Activated CD4-positive, alpha-beta T cell treated with anti-CD3 and anti-CD28 coated beads for 36 hours (primary cell): Measurements from ENCODE around the gene CDK5R1. TPM values are rescaled to one million over a fixed set of nuclear protein-coding genes. Genes with fewer than 3 reads are reported as not detected.

Experiments
- ATAC-seq: fragments of 200-7000 bp; cut with Tn5 transposase; one replicate; pipeline ENCODE4 v1.10.0; 2021; ENCODE audit warnings: mild to moderate bottlenecking, moderate library complexity
- CTCF ChIA-PET: fragments of 350-600 bp; sonication (Branson Sonifier 250); formaldehyde crosslinking; loops from one replicate; lab custom pipeline; 2021; ENCODE audit warnings: antibody characterized with exemption; lab: Charles Lee
- POLR2A ChIA-PET: fragments of 350-600 bp; sonication (Branson Sonifier 250); formaldehyde crosslinking; loops from one replicate; lab custom pipeline; 2021; ENCODE audit warnings: antibody characterized with exemption, inconsistent platforms; lab: Charles Lee
- DNase-seq: peaks from one replicate; pipeline ENCODE4 v3.0.0-alpha.2; 2020
- H3K27ac Mint-ChIP-seq: one replicate; pipeline ENCODE4 v1.8.0; 2021; ENCODE audit warnings: mixed read lengths
- H3K27me3 Mint-ChIP-seq: one replicate; pipeline ENCODE4 v1.8.0; 2021; ENCODE audit warnings: mixed read lengths
- H3K36me3 Mint-ChIP-seq: one replicate; pipeline ENCODE4 v1.8.0; 2021; ENCODE audit warnings: low read depth, mixed read lengths
- H3K4me1 Mint-ChIP-seq: one replicate; pipeline ENCODE4 v1.8.0; 2021; ENCODE audit warnings: mixed read lengths
- H3K4me3 Mint-ChIP-seq: one replicate; pipeline ENCODE4 v1.8.0; 2021; ENCODE audit warnings: mild to moderate bottlenecking, moderate library complexity, mixed read lengths
- H3K9me3 Mint-ChIP-seq: one replicate; pipeline ENCODE4 v1.8.0; 2021; ENCODE audit warnings: low read depth, mixed read lengths
- intact Hi-C, 2 experiments: fragments of 100-400 bp; cut with DNase I in 1 of 2; cut with micrococcal nuclease in 1 of 2; formaldehyde crosslinking; loops; one replicate each; pipeline versions ENCODE4 v1.14.2 to v1.15.1; 2022 to 2024; cut with DNase I, micrococcal nuclease
- total RNA-seq, 2 experiments: library from RNA; stranded (reverse); gene quantifications; one replicate each; pipeline ENCODE4 v1.2.3, GENCODE V29; 2021

The CDK5R1 gene
- total RNA-seq, 2 experiments from 2014 or later, result 15.3 to 15.4 TPM

GRCh38 chr17:32491371-32492263, 4.8 kb downstream of the CDK5R1 start:
- peaks cover 36% of the 10 kb centered on the region for H3K36me3 Mint-ChIP-seq
- ATAC-seq (peak; percentile 32), DNase-seq (peak; percentile 73)
- H3K4me1 Mint-ChIP-seq, result peaks cover 65% of the 10 kb centered on the region
- H3K4me3 Mint-ChIP-seq, result peak overlapping the region; percentile 96
- H3K9me3 Mint-ChIP-seq, result no peaks in the 10 kb centered on the region
- H3K27ac Mint-ChIP-seq, result peak overlapping the region; percentile 91
- H3K27me3 Mint-ChIP-seq, result no peaks in the 10 kb centered on the region
- POLR2A ChIA-PET, result interaction anchor here (0.6 to 1.3 kb wide), 5 partner anchors 9 to 559 kb away, joined by 3 to 9 read pairs (median 3); no protein-coding TSS in a partner anchor
- intact Hi-C loops, result loop anchor here in 1 of 2 experiments (2.0 kb wide), 1 partner anchor 29 kb away; no protein-coding TSS in a partner anchor
- CTCF ChIA-PET, result interaction anchor here (0.6 to 2.0 kb wide), 13 partner anchors 8 to 1195 kb away, joined by 3 to 7 read pairs (median 3); partner anchors contain the start of gene PSMD11

DNA sequence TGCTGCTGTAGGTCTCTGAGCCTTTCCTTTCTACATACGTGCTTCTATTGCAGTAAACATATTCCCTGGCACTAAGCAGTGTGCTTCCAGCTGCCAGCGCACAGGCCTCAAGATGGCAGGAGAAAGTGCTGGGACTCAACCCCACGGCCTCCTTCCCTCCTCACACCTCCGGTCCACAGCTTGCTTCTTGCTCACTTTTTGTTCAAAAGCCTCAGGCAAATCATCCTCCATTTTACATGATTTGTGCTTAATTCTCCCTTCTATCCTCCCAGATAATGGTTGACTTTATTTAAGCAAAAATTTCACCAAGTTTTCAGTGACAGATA, 5.4 kb downstream of the CDK5R1 start:
- ATAC-seq (peak; percentile 3), DNase-seq (no peak)
- CTCF ChIA-PET, result interaction anchor here (0.6 to 2.0 kb wide), 8 partner anchors 9 to 1194 kb away, joined by 3 to 7 read pairs (median 3); partner anchors contain the start of gene PSMD11
- Mint-ChIP-seq H3K4me3 (peak overlapping the region; percentile 96), H3K4me1 (peaks cover 65% of the 10 kb centered on the region), H3K9me3 (no peaks in the 10 kb centered on the region), H3K27me3 (no peaks in the 10 kb centered on the region), H3K36me3 (peaks cover 36% of the 10 kb centered on the region), H3K27ac (peak overlapping the region; percentile 91)
- POLR2A ChIA-PET, result interaction anchor here (0.6 to 1.3 kb wide), 5 partner anchors 8 to 560 kb away, joined by 3 to 9 read pairs (median 3); no protein-coding TSS in a partner anchor
- intact Hi-C loops, result no loop called here

- POLR2A ChIA-PET, result interaction anchor here (0.7 to 1.3 kb wide), 3 partner anchors 24 to 352 kb away, joined by 3 to 9 read pairs (median 4); no protein-coding TSS in a partner anchor
- DNase-seq, result no peak
- Mint-ChIP-seq H3K4me3 (no peak overlapping the region), H3K9me3 (no peaks in the 10 kb centered on the region), H3K27ac (peak overlapping the region; percentile 91), H3K4me1 (peaks cover 62% of the 10 kb centered on the region), H3K36me3 (peaks cover 32% of the 10 kb centered on the region), H3K27me3 (no peaks in the 10 kb centered on the region)
- intact Hi-C loops, result no loop called here
- CTCF ChIA-PET, result interaction anchor here (0.6 to 1.2 kb wide), 4 partner anchors 9 to 1194 kb away, joined by 3 to 4 read pairs (median 3); no protein-coding TSS in a partner anchor
- no peak for ATAC-seq
Measured at GRCh38 chr17:32492648-32493289, 6.0 kb downstream of the CDK5R1 start.

- H3K4me1 Mint-ChIP-seq, result peaks cover 54% of the 10 kb centered on the region
- POLR2A ChIA-PET, result interaction anchor here (0.8 kb wide), 1 partner anchor 25 kb away, joined by 4 read pairs; no protein-coding TSS in a partner anchor
- DNase-seq (no peak), ATAC-seq (no peak)
- no peak overlapping the region for H3K27ac Mint-ChIP-seq
- H3K27me3 Mint-ChIP-seq, result no peaks in the 10 kb centered on the region
- intact Hi-C loops, result no loop called here
- no peaks in the 10 kb centered on the region for H3K9me3 Mint-ChIP-seq
- peaks cover 24% of the 10 kb centered on the region for H3K36me3 Mint-ChIP-seq
- CTCF ChIA-PET, result no interaction called here
- no peak overlapping the region for H3K4me3 Mint-ChIP-seq
Measured at GRCh38 chr17:32493571-32493970, 6.8 kb downstream of the CDK5R1 start.

- no peak for ATAC-seq
- DNase-seq, result no peak
- intact Hi-C loops, result no loop called here
- H3K27ac Mint-ChIP-seq, result no peak overlapping the region
- no peaks in the 10 kb centered on the region for H3K9me3 Mint-ChIP-seq
- peaks cover 19% of the 10 kb centered on the region for H3K36me3 Mint-ChIP-seq
- ChIA-PET POLR2A (no interaction called here), CTCF (no interaction called here)
- H3K27me3 Mint-ChIP-seq, result no peaks in the 10 kb centered on the region
- peaks cover 50% of the 10 kb centered on the region for H3K4me1 Mint-ChIP-seq
- H3K4me3 Mint-ChIP-seq, result no peak overlapping the region
Measured at GRCh38 chr17:32493976-32494513, 7.3 kb downstream of the CDK5R1 start.

DNA sequence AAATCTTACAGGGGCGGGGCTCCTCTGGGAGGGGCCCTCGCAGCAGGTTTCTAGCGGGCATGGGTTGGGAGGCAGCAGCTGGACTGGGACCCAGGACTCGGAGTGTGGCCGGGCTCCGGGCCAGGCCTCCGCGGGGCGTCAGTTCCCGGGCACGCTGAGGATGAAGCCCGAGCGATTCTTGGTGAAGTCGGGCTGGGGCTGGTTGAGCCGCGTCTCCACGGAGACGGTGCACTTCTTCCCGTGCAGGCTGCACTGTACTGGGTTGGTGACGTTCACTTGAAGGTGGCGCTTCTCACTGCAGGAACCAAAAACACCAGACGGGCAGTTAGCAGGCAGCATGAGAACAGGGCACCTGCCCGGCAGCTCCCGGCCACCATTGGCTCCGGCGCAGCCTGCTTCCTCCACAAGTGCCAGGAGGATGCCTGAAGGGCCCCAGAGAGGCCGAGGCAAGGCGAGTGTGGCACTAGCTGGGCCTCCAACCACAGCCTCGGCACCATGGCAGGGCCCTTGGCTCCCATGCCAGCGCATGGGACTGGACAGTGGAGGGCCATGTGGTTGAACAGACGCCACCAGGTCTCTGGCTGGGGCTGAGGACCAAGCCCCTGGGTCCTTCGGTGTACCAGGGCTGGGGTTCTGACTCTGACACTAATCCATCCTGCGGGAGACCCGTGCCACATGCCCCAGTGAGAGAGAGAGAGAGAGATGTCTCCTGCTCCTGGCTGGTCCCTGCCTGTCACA, 8.0 kb downstream of the CDK5R1 start:
- no peak for DNase-seq
- ATAC-seq, result no peak
- H3K27ac Mint-ChIP-seq, result no peak overlapping the region
- H3K36me3 Mint-ChIP-seq, result peaks cover 12% of the 10 kb centered on the region
- ChIA-PET CTCF (interaction anchor here (0.7 to 2.3 kb wide), 2 partner anchors 29 to 108 kb away, joined by 4 to 5 read pairs; no protein-coding TSS in a partner anchor), POLR2A (interaction anchor here (0.5 kb wide), 1 partner anchor 16 kb away, joined by 3 read pairs; no protein-coding TSS in a partner anchor)
- intact Hi-C loops, result no loop called here
- no peaks in the 10 kb centered on the region for H3K27me3 Mint-ChIP-seq
- no peaks in the 10 kb centered on the region for H3K9me3 Mint-ChIP-seq
- peaks cover 42% of the 10 kb centered on the region for H3K4me1 Mint-ChIP-seq
- no peak overlapping the region for H3K4me3 Mint-ChIP-seq

DNA sequence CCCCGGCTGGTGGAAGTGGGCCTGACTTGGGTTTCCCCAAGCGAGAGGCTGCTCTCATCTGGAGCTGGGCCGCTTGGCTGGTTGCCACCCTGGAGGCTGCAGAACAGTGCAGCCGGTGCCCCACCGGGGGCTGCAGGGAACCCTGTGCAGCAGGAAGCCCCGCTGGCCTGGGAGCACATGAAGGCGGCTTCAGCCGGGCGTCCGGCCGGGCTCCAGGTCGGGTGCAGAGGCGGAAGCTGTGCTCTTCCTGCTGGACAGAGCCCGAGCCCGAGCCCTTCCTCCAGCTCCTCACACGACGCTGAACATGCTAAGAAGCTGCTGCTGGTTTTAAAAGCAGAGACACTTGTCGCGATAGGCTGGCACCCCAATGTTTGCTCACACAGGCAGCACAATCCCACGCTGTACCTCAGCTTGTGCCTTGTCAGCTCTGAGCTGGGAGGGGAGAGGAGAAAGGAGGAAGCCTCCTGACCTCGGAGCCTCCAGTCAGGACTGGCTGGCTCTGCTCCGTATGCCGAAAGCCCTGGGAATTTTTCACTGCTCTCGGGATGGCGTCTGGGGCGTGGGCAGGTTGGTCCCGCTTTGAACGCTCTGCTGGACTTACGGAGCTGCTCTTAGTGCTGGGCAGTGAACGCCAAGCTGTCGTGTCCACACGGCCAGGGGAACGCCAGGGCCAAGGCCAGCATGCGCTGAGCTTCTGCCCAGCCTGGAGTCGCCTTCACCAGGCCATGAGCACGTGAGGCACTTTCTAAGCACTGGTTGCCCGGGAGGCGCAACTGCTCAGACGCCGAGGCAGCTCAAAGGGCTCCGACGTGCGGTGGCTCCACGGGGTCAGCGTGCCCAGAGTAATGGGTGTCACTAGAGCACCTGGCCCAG, 8.8 kb downstream of the CDK5R1 start:
- ATAC-seq, result peak; percentile 25
- Mint-ChIP-seq H3K4me3 (no peak overlapping the region), H3K27ac (no peak overlapping the region), H3K36me3 (peaks cover 6% of the 10 kb centered on the region), H3K4me1 (peaks cover 37% of the 10 kb centered on the region), H3K9me3 (no peaks in the 10 kb centered on the region), H3K27me3 (no peaks in the 10 kb centered on the region)
- ChIA-PET CTCF (interaction anchor here (0.7 to 2.3 kb wide), 5 partner anchors 8 to 1242 kb away, joined by 3 to 5 read pairs (median 4); no protein-coding TSS in a partner anchor), POLR2A (interaction anchor here (1.6 kb wide), 1 partner anchor 9 kb away, joined by 5 read pairs; the partner anchor contains the start of gene CDK5R1)
- DNase-seq, result peak; percentile 51
- intact Hi-C loops, result no loop called here

DNA sequence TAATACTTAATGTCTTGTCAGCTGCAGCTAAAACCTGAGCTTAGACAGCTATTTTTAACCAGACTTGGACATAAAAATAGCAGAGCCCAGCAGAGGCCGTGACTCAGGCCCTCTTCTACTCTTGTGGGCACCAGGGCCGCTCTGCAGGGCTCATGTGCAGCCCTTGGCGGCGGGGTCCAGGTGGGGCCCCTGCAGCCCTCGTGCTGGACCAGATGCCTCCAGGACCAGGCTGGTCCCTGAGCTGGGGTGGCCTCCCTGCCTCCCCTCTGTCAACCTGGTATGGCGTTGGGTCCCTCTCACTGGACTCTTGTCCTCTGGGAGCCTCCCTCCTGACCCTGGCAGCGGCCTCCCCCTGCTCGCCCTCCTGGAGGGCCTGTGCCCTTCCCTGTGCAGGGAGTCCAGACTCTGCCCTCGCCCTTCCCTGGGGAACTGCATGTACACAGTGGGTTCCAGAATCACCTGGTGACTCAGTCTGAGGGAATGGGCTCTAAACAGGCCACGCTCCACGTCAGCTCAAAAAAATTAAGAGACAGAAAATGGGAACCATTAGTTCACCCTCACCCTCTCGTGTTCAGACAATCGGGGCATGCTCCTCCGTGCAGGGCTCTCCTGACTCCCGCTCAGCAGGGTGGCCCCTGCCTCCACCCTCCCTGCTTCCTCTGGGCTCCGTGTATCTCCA, 9.7 kb downstream of the CDK5R1 start:
- intact Hi-C loops, result no loop called here
- no peak for DNase-seq
- H3K27ac Mint-ChIP-seq, result no peak overlapping the region
- no peaks in the 10 kb centered on the region for H3K36me3 Mint-ChIP-seq
- H3K4me3 Mint-ChIP-seq, result no peak overlapping the region
- peaks cover 33% of the 10 kb centered on the region for H3K4me1 Mint-ChIP-seq
- ATAC-seq, result no peak
- no peaks in the 10 kb centered on the region for H3K9me3 Mint-ChIP-seq
- no peaks in the 10 kb centered on the region for H3K27me3 Mint-ChIP-seq
- ChIA-PET POLR2A (interaction anchor here (0.6 to 1.6 kb wide), 2 partner anchors 9 to 14 kb away, joined by 5 read pairs; partner anchors contain the start of gene CDK5R1), CTCF (interaction anchor here (1.0 to 2.3 kb wide), 3 partner anchors 9 to 47 kb away, joined by 4 to 5 read pairs (median 4); no protein-coding TSS in a partner anchor)

- POLR2A ChIA-PET, result interaction anchor here (0.6 kb wide), 1 partner anchor 13 kb away, joined by 5 read pairs; no protein-coding TSS in a partner anchor
- DNase-seq (no peak), ATAC-seq (no peak)
- Mint-ChIP-seq H3K27ac (no peak overlapping the region), H3K4me3 (no peak overlapping the region), H3K9me3 (no peaks in the 10 kb centered on the region), H3K27me3 (no peaks in the 10 kb centered on the region), H3K4me1 (peaks cover 33% of the 10 kb centered on the region), H3K36me3 (peaks cover 6% of the 10 kb centered on the region)
- intact Hi-C loops, result no loop called here
- CTCF ChIA-PET, result interaction anchor here (0.6 to 0.7 kb wide), 2 partner anchors 308 to 363 kb away, joined by 3 to 4 read pairs; no protein-coding TSS in a partner anchor
Measured at GRCh38 chr17:32497431-32498205, 10.8 kb downstream of the CDK5R1 start.
